Fibroblast of upper back skin (primary cell): Measurements from ENCODE around the gene ABHD13.
A peak's percentile ranks its signal among the peaks of the same experiment; 100 is the strongest.
"Not testable (repeated sequence)": the region's sequence is repeated elsewhere in the genome, so short reads cannot be mapped to it uniquely, and the experiment has no call there.

ENCODE experiments used
- DNase-seq: peaks from one replicate; pipeline ENCODE4 v3.0.0-alpha.2; 2013

The ABHD13 gene

DNA sequence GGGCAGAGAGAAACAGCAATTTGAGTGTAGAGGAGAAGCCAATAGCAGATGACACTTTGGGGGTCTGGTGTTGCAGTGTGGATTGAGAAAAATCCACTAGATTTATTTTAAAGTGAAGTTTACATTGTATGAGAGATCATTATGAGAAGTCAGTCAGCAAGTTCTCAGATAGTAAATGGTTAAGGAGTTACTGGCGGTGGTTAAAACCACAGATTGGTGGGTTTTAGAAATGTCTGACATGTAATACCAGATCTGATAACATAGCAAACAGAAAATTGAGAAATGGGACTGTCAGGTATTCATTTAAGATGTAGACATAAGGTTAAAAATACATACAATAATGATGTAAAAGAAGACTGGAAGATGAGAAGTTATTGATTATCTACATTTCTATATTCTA, 7.2 kb downstream of the ABHD13 start:
- no peak for DNase-seq

DNA sequence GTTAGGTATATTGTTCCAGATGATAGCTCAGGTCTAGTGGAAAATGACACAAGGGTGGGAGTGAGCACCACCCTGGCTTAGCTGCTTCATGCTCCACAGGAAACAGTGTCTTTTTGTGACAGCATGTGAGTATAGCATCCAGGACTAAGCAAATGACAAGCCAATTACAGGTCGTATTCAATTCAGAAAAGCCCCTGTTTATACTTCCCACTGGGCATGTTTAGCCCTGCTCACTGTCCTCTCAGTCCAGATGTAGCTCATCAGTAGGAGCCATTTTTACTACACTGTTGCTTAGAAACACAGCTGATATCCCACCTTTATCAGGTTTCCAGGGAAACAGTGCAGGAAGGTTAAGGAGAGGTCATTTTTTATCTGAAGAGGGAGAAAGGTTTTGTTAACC, 8.0 kb downstream of the ABHD13 start:
- DNase-seq: no peak

DNA sequence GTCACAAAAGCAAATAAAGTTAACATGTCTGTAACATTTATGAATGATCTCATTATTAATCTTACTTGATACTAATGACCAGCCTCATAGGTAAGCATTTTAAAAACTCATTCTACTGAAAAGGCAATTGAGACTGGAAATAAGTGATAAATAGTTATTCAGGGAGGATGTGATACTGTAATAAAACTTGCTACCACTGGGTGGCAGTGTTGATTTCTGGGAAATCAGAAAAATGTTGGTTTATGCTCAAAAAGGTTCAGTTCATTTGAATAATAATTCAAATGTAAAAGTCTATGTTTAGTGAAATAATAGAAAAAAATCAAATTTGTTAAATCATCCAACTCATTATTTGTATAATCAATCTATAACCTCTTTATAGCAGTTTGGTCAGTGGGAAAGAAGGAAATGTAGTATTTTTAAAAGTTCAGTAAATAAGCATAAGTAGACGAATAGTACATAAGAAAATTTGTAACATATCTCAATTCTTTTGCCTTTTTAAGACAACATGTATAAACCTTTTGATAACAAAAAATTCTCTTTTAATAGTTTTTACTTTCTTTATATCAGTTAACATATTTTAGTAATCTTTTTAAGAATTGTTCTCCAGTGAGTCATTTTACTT, 9.6 kb downstream of the ABHD13 start:
- peak; percentile 41 for DNase-seq

DNA sequence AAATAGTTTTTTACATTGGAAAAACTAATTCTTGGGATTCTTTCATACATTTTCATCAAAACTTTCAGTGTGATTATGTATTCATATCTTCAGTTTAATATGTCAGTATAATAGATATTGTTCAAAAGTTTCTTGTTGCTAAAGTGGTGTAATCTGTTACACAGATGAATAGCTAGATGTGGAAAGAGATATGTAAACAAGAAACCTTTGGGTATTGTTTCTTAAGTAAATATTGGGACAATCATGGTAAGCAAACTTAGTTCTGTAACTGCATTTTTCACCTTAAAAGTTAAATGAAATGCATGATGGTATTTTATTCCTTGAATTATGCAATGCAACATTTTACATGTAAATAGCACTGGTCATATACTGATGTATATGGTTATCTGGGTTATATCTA, 12.2 kb downstream of the ABHD13 start:
- no peak for DNase-seq

DNA sequence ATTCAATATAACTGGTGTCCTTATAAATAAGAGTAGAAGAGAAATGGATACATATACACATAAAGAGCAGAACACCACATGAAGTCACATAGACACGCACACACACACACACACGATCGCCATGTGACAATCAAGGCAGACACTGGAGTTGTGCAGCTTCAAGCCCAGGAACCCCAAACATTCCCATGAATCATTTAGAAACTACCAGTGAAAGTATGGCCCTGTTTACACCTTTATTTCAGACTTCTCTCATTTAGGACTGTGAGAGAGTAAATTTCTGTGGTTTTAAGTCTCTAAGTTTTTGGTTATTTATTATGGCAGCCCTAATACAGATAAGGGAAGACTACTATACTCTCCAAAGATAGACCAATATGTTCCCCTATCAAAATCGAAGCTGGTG, 31.0 kb downstream of the ABHD13 start:
- DNase-seq: no peak

DNA sequence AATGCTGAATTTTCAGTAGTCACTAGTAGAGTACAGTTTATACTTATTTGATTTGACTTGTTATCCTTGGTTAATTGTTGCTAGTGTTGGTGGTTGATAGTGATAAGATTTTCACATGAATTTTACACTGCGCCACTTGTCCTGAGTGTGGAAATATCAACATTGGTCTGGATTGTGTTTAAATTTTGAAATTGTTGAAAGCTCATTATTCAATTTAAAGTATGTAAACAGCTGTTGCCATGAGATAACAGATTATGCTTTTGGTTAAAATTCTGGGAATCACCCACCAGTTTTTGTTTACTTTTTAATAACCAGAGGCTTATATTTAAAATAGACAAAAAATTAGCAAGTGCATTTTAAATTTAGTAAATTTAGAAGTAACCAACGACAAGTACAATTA, 39.1 kb downstream of the ABHD13 start:
- no peak for DNase-seq

DNA sequence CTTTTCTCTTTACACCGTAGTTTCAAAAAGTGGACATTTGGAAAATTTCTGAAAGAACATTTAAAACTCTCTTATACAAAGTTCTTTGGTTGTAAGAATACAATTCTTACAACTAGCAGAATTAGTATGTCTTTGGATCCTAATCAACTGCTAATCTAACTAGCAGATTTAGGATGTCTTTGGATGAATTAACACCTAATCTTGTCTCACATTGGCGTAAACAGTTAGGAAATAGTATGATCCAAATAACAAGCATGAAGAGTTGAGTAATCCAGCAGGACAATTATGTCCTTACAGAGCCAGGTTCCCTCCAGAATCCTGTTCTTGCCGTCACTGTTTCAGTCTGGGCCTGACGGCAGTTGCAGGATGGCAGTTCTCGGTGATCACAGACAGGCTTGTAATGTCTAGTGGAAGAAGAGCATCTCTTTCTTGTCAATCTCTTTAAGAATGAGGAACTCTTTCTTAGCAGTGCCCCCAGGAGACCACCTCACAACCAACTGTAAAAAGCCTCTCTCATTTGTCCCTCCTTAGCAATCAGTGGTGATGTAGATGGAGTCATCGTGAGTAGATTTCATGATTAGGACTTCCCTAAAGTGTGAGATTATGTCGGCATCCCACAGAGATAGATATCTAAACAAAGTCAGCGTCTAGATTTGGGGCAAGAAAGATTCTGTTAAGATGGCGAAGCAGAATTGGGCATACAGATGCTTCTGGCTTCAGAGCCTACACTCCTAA, 45.6 kb downstream of the ABHD13 start:
- no peak for DNase-seq

DNA sequence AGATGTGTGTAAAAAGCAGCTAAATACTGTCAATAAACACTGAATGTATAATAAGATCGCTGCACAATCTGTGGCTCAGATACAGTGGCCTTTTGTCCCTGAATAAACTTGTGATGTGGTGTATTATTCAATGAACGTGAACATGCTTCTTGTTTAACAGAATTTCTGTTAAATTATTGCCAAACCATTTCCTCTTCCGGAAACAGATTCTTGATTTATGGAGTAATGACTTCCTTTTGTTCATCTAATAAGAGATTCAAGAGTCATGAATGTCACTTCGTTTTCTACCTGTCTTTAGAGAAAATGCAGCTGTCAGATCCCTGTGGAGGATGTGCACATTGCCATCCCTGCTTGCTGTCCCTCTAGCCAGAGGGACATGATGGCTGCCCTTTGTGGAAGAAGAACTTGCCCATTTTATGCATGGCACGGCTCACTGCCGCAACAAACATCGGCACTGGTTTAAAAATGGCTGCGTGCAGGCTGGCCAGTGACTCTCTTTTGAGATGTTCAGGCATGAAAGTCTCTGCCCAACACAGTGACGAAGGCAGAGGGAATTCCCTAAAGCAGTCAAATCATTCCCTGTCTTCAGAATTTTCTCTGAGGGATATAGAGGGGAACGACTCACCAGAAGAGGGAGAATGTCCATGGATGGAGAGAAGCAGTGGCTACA, 48.3 kb downstream of the ABHD13 start:
- no peak for DNase-seq

DNA sequence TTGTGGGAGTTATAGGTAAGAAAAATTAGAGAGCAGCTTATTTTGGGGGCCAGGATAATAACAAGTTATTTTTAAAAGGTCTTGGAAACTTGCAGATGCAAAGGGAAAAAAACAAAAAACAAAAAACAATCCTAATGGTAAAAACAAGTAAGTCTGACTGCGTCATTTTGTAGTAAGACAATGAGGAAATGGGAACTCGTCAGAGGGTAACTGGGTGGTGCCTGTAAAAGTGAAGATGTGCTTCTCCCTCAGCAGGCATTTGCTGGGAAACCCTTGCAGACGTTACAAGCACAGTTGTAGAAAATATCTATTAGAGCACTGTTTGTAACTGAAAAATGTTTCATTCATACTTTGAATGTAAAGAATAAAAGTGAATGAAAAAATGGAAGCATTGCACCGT, 49.2 kb downstream of the ABHD13 start:
- DNase-seq: no peak

DNA sequence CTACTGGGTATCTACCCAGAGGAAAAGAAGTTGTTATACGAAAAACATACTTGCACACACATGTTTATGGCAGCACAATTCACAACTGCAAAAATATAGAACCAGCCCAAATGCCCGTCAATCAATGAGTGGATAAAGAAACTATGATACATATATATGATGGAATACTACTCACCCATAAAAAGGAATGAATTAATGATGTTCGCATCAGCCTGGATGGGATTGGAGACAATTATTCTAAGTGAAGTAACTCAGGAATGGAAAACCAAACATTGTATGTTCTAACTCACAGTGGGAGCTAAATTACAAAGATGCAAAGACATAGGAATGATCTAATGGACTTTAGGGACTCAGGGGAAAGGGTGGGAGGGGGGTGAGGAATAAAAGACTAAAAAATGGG, 49.7 kb downstream of the ABHD13 start:
- not testable (repeated sequence) for DNase-seq

DNA sequence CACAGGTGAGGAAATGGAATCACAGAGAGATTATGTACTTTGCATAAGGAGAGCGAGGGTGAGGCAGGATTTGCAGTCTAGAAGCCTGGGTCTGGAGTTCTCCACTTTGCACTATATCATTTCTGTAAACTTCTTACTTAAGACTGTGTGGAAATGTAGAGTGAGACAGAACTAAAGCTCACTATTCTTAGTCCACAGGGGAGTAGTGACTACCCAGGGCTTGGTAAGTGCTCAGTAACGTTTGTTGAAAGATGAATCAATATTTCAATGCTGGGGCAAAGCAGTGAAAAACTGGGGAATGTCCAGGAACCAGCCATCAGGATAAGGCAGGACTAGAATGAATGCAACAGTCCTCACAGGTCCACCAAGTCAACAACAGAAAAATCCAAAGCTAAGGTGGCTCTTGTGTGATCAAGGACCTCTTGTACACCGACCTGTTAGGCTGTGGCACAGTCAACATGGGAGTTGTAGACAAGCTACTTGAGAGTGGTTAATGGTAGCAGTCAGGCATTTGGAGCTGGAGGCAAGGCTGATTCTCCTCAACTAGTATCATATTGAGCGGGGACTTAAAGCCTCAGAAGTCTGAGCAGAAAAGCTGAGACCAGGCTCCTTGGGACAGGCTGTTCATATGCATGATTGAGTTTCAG, 50.4 kb downstream of the ABHD13 start:
- no peak for DNase-seq

DNA sequence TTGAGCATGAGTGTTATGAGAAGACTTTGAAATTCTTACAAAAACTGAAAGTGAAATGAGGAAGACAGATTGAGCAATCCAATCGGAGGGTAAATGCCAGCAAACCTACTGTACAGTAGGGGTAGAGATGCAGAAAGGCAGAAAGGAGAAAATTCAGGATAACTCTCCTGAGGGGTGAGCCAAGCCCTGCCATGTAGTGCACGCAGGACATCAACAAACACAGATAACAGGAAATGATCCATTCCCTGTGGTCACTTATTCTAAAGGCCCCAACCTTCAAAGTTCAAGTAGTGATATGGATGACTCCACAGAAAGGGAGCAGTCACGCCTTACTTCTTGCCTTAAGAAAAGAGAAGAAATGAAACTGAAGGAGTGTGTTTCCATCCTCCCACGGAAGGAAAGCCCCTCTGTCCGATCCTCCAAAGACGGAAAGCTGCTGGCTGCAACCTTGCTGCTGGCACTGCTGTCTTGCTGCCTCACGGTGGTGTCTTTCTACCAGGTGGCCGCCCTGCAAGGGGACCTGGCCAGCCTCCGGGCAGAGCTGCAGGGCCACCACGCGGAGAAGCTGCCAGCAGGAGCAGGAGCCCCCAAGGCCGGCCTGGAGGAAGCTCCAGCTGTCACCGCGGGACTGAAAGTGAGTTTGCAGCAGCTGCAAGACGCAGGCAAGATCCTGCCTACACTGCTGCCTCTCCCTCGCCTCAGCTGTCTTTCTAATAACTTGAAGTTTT, 51.6 kb downstream of the ABHD13 start, which contains the start of gene TNFSF13B:
Gene TNFSF13B, plus strand, starts transcription at position 118 of the 728 bp plus-strand sequence. Its CDS starts 178 bp downstream, at position 296.
- peak; percentile 16 for DNase-seq

DNA sequence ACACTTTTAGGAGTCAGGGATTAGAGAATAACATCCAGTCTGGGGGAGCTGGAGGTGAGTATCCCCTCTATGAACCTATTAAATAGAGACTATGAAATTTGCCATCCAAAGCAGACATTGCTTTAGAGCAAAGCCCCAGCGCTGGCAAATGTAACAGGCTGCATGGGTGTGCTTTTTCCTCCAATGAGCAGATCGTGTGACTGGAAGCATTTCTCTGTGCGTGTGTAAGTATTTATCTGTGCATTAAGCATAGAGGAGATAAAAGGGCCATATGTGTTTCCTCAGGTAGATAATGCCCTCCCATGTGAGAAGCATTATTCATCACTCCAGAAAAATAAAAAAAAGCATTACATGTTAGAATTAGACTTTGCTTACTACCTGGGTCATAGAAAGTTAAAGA, 52.2 kb downstream of the ABHD13 start:
- DNase-seq: peak; percentile 3

DNA sequence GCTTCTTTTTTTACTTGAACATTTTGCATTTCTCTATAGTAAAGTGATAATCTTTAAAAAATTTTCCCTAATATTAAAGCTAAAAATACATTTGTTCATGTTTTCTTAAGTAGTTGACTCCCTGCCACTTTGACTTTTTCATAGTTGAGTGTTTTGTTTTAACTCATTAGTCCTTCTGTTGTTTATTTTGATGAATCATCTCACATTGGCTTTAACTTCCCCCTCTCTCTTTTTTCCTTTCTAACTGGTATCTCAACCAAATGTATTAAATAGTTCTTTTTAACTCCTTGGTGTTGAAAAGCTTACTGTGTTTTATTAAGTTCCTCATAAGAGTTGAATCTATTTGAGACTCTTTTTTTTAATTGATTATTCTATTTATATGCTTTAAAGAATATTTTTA, 54.1 kb downstream of the ABHD13 start:
- DNase-seq: no peak

DNA sequence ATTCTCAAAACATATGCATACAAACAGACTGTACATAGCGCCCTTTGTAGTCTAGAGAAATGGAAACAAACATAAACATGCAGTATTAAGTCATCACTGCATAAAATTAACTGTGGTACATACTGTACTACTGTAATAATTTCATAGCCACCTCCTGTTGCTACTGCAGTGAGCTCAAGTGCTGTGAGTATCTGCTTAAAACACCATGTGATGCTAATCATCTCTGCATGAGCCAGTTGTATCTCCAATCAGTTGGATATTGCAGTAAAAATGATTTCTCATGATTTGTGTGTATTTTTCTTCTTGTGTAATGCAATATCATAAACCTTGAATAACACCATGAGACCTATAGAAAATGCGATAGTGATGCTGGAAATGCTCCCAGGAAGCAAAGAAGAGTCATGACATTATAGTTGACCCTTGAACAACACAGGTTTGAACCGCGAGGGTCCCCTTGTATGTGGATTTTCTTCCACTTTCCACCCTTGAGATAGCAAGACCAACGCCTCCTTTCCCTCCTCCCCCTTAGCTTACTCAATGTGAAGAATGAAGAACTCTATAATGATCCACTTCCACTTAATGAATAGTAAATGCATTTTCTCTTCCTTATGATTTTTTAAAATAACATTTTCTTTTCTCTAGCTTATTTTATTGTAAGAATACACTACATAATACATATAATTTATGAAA, 55.4 kb downstream of the ABHD13 start:
- no peak for DNase-seq

DNA sequence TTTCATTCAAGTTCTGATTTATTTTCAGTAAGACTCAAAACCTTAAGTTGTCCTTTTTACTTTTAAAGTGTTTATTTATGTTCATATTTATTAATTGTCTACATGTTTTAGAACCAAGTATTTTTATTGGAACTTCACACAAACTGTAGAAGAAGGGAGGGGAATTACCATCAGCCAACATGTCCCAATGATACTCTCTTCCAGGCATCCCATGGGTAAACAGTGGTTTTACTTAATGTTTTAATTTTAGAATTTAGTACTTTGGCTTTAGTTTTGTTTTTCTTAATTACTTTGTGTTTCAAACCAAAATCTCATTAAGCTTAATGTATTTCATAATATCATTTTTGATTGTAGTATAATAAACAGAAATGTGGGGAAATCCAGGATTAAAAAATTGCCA, 56.5 kb downstream of the ABHD13 start:
- DNase-seq: no peak

DNA sequence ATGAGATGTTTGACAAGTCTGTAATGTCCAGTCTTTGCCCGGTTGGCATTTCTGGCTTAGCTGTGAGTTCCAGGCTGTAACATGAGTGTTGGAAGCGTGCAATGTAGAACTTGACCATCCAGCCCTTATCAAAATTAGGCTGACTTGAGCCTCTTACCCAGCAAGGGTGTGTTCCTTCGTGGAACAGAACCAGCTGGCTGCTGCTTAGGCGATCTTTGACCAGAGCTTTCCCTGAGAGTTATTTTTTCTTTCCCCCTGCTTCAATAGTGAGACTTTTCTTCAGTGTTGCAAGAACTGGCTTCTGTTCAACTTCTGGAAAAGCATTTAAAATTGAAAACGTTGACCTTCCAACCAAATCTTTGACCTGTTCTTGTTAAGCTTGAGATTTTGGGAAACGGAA, 57.9 kb downstream of the ABHD13 start:
- DNase-seq: no peak

DNA sequence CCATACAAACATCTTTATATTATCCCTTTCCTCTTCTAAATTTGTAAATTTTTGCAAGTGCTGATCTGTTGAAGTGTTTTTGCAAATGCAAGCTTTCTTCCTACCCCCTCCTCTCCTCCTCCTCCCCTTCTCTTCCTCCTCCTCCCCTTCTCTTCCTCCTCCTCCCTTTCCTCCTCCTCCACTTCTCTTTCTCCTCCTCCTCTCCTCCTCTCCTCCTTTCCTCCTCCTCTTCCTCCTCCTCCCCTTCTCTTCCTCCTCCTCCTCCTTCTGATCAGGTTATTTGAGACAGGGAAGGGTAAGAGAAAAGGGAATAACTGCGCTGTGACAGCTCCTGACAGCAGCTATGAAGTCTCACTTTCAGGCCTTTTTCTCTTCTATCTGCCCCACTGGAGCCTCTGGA, 60.3 kb downstream of the ABHD13 start:
- DNase-seq: no peak

DNA sequence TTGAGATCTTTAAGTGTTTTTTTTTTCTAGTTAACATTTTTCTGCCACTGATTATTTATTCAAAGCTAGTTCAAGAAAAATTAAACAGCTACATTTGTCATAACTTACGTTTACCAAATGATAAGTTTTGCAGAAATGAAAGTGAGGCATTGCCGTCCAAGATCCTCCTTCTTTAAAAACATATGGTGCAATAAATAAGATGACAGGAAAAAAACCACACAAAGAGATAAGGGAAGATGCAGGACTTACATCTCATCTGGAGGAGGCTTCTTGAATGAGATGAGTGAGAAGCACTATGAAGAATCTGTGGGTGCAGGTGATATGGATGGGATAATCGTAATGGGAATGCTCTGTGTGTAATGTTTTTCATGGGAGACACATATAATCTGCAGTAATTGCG, 63.7 kb downstream of the ABHD13 start:
- no peak for DNase-seq

DNA sequence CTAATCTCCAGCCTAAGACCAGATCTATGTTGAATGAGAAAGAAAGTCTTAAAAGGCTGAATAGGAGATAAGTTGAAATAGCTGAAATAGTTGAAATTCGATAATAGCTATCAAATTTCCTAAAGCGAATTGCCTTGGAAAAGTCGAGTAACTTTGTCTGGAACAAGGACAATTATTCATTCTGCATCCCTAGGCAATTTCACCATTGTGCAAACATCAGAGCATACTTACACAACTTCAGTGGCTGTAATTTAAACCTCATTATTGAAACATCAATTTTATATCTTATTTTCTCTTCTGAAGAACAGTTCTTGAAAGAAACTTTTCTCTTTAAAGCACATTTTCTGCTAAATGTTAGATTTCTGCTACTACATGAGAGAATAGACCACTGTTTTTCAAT, 64.9 kb downstream of the ABHD13 start:
- DNase-seq: no peak
